GM12873 (cell line): Measurements from ENCODE around the gene BTBD9.

Source experiments
- TF ChIP-seq, protein P1 (sequence below): IDR thresholded peaks from 2 replicates; pipeline ENCODE4 v1.5.1; 2012; ENCODE audit warnings: low read depth, mild to moderate bottlenecking, moderate library complexity, low read length, control low read depth; ENCODE audit not compliant: insufficient read depth; ENCODE audit errors: missing control alignments

Gene BTBD9

DNA sequence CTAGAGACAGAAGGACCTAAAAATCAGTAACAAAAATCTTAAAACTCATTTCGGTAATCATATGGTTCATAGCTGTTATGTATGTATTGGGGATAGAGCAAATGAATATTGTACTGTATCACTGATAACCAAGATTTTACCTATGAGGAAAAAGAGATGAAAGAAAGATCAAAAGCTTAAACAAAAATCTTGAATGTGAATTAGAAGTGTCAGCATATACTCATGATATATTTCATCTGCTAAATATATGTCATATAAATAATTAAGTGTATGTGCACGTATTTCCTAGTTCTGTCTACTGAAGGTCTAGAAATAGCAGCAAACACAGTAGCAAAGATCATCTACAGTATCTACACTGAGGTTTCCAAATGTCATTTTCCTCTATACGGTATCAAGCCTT is 299.8 kb downstream of the BTBD9 start:
- TF ChIP-seq, protein P1, sequence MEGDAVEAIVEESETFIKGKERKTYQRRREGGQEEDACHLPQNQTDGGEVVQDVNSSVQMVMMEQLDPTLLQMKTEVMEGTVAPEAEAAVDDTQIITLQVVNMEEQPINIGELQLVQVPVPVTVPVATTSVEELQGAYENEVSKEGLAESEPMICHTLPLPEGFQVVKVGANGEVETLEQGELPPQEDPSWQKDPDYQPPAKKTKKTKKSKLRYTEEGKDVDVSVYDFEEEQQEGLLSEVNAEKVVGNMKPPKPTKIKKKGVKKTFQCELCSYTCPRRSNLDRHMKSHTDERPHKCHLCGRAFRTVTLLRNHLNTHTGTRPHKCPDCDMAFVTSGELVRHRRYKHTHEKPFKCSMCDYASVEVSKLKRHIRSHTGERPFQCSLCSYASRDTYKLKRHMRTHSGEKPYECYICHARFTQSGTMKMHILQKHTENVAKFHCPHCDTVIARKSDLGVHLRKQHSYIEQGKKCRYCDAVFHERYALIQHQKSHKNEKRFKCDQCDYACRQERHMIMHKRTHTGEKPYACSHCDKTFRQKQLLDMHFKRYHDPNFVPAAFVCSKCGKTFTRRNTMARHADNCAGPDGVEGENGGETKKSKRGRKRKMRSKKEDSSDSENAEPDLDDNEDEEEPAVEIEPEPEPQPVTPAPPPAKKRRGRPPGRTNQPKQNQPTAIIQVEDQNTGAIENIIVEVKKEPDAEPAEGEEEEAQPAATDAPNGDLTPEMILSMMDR = no peak

DNA sequence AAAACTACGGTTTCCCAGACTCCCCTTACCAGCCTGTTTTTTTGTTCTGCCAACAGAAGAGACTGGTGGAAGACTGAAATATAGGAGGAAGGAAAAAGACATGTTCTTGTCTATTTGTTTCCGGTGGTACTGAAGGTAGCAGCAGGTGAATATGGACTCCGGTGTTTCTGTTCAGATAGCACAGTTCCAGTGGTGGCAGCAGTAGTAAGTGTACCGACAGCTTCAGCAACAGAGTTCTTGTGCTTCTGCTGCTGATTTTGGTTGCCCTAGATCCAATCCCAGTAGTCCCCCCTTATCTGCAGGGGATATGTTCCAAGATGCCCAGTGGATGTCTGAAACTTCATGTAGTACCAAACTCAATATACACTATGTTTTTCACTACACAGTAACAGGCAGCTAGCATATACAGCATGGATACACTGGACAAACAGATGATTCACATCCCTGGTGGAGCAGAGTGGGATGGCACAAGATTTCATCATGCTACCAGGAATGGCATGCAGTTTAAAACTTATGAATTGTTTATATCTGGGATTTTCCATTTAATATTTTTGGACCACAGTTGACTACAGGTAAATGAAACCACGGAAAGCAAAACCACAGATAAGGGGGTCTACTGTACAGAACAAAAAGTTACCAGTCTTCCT is 301.8 kb downstream of the BTBD9 start:
- TF ChIP-seq, protein P1 = no peak

DNA sequence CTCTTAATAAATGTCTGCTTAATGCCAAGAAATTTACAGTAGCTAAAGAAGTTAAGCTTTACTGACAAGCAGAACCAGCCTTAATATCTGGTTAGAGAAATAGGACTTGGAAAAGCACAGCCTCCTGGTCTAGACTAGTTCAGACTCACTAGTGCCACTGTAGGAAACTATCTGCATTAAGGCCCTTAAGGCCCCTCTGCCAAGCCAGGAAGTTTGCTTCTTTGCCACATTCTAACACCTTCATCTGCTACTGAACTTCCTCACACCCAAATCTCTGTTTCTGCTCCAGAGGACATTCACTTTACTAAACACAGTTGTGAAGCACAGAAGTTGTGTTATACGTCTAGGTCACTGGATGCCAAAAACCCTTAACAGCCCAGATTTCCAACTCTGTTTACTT is 302.8 kb downstream of the BTBD9 start:
- TF ChIP-seq, protein P1 = no peak

DNA sequence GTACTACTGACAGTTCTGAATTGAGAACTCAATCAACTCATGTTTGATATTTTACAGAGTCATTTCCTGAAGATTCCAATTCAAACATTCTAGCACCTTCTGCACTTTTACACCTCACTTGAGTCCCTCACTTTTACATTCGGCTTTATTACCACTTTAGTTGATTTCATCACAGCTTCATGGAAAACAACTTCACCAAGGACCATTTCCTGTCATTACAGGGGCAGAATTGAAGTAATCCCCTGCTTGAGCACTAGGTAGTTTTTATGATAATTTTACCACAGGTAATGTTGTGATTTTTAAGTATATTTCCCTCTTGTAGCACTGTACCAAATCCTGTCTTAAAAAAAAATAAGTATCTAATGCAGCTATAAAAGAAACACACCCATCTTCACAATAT is 312.9 kb downstream of the BTBD9 start:
- TF ChIP-seq, protein P1 = no peak

DNA sequence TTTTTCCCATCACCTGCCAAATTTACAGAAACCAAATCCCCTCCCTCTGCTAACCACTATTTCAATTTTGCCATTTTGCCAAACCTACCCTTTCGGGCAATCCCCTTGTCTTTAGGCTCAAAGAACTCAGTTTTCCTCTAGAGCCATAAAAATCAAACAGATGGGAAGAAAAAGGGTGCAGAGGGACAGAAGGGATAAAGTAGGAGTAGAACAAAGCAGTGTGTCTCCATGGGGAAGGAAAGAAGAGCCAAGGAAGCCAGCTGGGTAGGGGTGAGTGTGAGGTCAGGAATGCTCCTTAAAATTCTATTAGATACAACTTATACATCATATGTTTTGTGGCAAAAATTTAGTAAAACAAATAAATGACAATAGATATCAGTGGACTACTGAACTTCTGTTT is 316.5 kb downstream of the BTBD9 start:
- TF ChIP-seq, protein P1 = no peak

DNA sequence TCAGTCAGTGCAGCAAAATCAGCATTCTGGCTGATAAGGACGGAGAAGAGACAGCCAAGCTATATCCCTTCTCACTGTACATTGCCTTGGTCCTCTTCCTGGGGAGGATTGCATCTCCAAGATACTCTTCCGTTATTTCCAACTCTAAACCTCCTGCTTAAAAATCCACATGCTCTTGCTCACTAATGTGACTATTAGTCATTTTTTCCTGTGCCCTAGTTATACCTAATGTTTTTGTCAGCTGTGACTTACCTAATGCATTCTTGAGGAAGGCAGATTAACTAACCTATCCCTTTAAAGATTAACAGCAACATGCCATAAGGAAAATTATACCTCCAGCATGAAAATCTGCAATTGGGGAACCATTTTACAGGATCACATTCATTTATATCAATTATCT is 317.6 kb downstream of the BTBD9 start:
- TF ChIP-seq, protein P1 = no peak

DNA sequence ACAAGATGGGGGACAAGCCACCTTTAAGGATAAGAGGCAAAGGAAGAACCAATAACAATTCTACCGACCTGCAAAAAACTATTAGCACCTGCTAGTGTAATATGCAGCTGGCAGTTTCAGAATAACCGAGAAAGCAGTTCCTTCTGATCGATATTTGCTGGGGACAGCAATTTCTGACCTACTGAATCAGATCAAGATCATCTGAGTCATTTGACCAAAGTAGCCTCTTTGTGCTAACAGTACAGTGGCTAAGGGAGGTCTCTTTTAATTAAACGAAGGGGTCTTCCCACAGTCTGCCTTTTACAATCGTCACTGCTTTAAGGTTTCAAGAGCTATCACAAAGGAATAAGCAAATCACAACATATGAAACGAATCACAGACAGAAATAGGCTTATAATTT is 318.9 kb downstream of the BTBD9 start:
- TF ChIP-seq, protein P1 = no peak
